HG03095 (cell line): ENCODE results near the gene NDUFA13.

Experiments
- ATAC-seq: cut with Tn5 transposase; IDR thresholded peaks from one replicate; pipeline ENCODE4 v1.9.1; 2021; ENCODE audit warnings: moderate library complexity; ENCODE audit not compliant: unreplicated experiment

Gene NDUFA13

DNA sequence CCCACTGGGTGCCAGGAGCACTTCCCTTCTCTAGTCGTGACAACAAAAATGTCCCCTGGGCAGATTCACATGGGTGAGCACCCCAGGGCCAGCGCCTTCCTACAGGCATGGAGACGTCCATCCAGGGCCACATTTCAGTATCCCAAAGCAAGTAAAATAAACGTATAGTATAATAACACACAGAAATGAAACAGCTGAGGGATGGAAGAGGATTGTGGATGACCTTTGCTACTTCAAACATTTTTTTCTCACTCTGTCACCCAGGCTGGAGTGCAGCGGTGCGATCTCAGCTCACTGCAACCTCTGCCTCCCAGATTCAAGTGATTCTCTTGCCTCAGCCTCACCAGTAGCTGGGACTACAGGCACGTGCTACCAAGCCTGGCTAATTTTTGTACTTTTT, 50.3 kb downstream of the NDUFA13 start:
- ATAC-seq = no peak

DNA sequence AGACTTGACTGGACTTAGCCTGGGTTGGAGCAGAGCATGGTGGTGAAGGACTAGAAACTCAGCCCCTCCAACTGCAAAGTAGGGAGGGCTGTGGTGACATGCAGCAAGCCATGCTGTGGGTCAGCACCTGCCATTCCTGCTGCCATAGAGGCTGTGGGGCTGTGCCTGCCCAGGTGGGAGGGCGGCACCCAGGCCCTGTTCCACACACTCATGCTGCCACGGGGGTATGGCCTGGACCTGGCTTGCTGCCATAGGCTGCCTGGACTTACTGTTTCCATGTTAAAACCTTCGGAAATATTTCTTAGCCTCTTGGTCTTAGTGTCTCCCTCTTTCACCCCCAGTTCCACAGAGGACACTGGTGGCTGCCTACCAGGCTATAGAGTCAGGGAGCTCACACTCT, 51.4 kb downstream of the NDUFA13 start:
- ATAC-seq = no peak

- no peak for ATAC-seq
Measured at GRCh38 chr19:19568802-19569756, 53.1 kb downstream of the NDUFA13 start.

- no peak for ATAC-seq
Measured at GRCh38 chr19:19570571-19570970, 54.5 kb downstream of the NDUFA13 start.

DNA sequence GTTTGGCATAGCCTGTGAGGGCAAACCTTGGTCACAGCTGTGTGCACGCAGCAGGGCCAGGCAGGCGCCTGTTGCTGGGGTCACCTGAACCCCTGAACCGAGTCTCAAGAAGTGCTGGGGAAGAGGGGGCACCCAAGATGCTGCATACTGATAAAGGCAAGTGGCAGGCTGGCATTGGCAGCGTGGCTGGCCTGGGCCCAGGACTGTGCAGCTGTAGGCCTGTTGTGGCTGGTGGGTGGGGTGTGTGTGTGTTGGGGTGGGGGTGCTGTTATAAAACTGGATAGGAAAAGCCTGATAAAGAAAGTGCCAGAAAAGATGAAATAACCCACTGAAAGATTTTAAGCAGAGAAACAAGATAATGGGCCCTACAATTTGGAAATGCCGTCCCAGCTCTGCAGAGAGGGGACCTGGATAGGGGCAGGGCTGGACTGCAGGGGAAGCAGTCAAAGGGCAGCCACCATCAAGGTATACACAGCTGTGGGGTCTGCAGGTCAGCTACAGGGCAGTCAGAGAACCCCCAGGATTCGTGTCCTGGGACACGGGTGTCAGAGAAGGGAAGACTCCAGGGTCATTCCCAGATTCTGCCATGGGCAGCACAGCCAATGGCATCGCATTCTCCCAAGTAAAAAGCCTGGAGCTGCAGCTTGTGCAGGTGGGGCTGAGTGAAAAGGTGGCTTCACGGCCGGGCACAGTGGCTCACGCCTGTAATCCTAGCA, 55.2 kb downstream of the NDUFA13 start:
- ATAC-seq = no peak

GRCh38 chr19:19575411-19575810, 59.4 kb downstream of the NDUFA13 start:
- ATAC-seq = no peak
